KBM-7 (cell line): ENCODE results near the gene PNPLA3.

Experiments
- DNase-seq: peaks from one replicate; pipeline ENCODE4 v3.0.0-alpha.2; 2015
- in situ Hi-C: fragments of 300-500 bp; cut with MboI; formaldehyde crosslinking; loops from 2 replicates; pipeline ENCODE4 v1.14.3; 2020; ENCODE audit warnings: low sequenced_read_pairs, low pct_unique_long_range_greater_than_20kb, mixed read lengths

The PNPLA3 gene

DNA sequence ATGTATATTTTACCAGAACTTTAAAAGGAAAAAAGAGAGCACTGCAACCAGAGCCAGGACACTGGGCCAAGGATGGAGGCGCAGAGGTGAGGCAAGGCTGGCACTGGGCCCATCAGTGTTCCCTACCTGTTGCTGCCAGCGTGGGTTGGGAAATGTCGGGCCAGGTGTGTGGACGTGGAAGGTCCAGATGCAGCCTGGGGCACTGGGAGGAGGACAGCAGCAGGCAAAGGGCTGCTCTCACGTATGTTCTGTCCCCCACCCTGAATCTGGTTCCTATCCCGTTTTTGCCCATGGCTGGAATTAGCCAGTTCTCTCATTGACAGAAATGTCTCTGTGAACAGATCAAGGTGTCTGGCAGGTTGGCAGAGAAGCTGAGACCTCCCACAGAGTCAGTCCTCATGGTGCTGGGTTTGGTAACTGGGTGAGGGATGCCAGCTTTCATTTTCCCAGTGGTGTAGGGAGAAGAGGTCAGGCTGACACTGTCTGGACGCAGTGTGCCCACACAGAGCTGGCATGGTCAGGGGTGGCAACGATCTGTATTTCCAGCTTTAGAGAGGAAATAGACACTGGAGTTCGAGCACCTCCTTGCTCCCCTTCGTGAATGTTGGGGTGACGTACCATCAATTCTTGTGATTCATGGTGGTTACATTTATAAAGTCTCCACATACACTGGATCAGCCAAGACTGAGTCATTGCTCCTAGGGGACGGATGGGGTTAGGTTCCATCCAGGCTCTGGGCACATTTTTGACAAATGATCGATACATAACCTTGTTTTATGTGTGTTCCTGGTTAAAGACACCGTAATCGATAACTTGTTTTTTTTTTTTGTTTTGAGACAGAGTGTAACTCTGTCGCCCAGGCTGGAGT lies 4.3 kb upstream of the PNPLA3 start:
- in situ Hi-C loops = no loop called here
- no peak for DNase-seq

DNA sequence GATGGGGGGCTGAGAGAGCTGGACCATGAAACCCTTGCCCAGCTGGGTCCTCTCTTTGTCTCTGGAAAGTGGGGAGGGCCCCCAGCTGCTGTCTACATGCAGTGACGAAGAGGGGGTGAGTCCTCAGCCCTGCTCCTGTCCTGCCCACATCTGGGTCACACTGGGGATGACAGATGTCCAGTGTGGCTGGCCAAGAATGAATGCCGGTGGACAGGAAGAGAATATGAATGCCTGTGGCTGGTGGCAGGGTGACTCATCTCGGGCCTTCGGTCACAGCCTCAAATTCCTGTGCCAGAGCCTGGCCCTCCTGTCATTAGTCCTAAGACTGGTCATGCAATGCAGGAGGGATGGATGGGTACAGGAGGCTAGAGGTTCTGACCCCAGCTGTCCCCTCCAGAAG lies 2.2 kb upstream of the PNPLA3 start:
- in situ Hi-C loops = no loop called here
- no peak for DNase-seq

DNA sequence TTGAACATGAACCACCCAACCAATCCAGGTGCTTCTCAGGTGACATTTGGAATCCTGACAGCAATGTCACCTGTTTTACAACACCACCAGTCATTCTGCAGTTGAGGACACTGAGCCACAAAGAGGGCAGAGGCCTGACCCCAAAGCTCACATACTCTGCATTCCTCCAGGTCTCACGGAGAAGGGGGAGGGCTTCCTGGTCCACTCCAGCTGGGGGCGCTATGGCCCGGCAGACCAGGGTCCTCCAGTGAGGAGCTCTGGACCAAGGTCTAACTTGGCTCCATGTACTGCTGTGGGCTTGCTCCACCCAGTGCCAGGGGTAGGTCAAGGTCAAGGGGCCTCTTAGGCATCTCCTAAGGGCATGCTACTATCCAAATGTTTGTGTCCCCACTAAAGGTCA lies 1.5 kb upstream of the PNPLA3 start:
- no peak for DNase-seq
- in situ Hi-C loops = no loop called here

DNA sequence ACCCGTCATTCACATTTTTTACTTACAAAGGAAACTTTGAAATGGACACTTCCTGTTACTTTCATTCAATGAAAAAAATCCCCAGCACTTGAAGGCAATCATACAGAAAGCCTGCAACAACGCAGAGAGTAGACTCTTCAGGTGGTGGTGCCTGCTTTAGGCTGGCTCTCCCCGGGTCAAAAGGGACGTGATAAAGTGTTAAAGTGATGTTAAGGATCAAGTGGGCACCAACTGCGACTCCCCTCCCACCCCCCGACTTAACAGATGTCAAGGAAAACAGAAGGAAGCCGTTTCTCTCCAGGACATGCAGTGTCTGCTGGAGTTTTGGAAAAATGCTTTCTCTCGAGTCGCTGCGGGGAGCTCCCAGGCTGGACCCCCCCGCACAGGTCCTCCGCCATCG lies 414 bp upstream of the PNPLA3 start:
- in situ Hi-C loops = no loop called here
- DNase-seq = peak; percentile 55

DNA sequence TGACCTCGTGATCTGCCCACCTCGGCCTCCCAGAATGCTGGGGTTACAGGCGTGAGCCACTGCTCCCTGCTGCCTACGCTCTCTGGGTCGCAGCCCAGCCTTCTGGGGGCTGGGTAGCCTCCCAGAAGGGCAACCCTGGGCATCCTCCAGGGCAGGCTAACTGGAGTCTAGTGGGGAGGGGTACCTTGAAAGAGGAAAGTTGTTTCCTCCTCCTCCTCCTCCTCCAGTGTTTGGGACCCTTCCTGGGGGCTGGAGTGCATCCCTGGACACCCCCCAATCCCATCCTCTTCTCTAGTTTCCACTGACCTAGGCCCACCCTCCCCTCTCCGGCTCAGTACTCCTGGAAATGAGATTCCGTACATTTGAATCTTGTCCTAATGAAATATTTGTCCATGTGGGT lies 1.3 kb downstream of the PNPLA3 start:
- DNase-seq = no peak
- in situ Hi-C loops = no loop called here

DNA sequence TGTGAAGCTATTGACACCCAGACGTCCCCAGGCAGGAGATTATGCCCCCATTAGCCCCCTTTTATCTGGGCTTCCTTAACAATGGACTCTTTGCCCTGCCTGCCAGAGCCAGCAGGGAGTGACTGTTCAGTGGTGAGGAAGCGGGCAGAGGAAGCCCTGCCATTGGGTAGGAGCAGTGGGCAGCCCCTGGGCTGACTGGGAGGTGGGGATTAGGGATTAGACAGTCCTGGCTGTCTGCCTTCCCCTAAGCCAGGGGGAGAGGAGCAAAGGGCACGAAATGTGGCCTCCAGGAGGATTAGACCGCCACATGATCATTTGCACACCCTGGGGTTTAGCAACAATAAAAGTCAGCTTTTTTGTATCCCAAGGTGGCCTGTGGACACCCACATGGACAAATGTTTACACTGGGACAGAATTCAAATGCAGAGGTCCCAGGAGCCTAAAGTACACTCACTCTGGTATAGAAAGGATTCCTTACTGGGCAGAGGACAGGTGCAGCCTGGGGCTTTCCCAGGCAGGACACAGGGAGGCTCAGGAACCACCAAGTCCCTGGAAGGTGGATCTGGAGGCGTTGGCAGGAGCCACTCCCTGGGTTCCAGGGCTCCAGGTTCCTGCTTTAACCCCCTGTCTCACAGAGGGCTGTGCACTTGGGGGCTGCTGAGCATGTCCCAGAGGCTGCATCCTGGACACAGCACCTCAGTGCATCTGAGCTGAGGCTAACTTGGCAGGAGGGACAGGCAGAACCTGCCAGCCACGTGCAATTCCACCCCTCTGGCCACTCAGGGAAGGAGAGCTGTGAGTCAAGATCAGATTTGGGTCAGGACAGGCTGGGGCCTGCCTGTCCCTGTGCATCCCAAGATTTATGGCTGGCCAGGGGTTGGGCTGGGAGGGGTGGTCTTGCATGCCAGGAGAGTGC lies 2.1 kb downstream of the PNPLA3 start:
- in situ Hi-C loops = no loop called here
- DNase-seq = no peak

DNA sequence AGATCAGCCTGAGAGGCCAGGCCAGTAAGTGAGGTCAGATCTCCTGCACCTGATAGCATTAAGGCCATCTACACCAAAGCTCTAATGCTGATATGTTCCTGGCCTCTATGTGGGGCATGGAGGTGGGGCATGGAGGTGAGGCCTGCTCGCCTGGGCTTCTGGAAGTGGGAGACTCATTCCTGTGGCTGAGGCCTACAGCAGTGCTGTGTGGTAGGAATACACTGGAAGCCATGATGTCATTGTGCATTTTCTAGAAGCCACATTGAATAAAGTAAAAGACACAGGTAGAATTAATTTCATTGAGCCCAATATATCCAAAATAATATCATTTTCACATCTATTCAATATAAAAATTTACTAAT lies 2.7 kb downstream of the PNPLA3 start:
- in situ Hi-C loops = no loop called here
- no peak for DNase-seq

DNA sequence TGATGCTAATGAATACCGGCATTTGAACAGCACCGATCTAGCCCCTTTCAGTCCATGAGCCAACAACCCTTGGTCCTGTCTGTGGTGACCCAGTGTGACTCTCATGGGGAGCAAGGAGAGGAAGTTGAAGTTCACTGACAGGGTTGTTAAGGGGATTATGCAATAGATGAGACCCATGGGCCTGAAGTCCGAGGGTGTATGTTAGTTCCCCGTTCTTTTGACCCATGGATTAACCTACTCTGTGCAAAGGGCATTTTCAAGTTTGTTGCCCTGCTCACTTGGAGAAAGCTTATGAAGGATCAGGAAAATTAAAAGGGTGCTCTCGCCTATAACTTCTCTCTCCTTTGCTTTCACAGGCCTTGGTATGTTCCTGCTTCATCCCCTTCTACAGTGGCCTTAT lies 4.9 kb downstream of the PNPLA3 start:
- in situ Hi-C loops = no loop called here
- DNase-seq = peak; percentile 21

DNA sequence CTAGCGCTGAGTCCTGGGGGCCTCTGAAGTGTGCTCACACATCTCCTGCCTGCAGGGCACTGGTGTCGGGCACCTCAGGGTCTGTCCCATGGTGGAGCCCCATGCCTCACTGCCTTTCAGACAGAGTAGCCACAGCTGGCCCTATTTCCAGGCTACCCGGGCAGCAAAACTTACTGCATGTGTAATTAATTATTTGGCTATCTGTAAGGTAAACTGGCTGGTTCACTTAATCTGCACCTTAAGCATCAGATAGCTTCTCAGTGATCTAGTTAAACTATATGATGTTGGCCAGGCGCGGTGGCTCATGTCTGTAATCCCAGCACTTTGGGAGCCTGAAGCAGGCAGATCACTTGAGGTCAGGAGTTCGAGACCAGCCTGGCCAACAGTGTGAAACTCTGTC lies 5.3 kb downstream of the PNPLA3 start:
- in situ Hi-C loops = no loop called here
- DNase-seq = no peak

DNA sequence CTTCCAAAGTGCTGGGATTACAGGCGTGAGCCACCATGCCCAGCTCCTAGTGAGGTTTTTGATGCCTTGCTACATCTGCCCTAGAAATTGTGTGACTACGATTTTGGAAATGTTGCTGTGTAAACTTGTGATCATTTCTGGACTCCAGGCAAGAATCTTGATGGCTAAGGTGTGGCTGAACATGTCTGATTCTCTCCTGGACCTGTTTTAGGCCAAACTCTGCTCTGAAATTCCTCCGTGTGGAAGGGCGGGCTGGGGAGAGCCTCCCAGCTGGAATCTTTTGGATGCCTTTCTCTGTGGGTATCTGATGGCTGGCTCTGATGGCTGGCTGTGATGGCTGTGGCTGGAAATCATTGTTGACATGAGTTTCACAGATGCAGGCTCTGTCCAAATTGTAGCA lies 8.2 kb downstream of the PNPLA3 start:
- in situ Hi-C loops = no loop called here
- no peak for DNase-seq

DNA sequence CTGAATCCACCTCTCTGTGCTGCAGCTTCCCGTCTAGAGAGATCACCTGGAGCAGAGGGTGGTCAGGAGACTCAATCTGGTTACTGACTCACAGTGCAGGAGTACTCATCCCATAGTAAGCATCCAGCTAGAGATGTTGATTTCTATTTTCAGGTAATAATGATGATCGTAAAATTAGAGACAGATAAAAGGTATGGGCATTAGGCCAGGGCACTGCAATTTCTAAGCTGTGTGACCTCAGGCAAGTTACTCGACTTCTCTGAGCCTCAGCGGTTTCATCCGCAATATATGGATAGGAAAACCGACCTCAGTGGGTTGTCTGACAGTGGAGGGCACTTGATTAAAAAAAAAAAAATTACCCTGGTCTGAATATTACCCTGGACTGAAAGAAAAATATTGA lies 17.8 kb downstream of the PNPLA3 start:
- in situ Hi-C loops = no loop called here
- no peak for DNase-seq

DNA sequence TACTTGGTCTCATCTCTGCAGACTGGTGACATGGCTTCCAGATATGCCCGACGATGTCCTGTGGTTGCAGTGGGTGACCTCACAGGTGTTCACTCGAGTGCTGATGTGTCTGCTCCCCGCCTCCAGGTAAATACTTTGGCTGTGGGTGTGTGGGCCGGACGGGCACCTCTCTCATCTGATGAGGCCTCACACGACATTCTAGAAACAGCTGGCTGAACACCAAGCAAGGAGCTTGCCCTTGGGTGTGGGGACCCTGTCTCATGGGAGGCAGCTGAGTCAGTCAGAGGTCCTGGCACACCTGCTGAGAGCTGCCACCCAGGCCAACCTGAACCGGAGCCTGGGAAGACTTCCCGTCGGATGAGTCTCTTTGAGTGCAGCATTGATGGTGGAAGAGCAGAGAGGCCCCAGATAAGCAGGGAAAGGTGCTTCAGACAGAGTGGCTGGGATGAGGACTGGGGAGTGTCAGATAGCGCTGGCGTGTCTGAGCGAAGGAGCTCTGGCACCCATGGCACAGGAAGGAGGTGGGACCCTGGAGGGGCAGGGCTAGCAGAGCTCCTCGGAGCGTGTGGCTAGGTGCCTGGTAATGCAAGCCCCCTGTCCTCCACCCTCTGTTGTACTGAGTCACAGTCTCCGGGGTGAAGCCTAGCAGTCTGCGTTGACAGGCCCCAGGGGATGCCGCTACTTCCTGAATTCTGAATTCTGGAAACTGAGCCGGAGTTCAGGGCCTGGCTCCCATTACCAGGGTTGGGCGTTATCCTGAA lies 21.2 kb downstream of the PNPLA3 start:
- DNase-seq = no peak
- in situ Hi-C loops = no loop called here

DNA sequence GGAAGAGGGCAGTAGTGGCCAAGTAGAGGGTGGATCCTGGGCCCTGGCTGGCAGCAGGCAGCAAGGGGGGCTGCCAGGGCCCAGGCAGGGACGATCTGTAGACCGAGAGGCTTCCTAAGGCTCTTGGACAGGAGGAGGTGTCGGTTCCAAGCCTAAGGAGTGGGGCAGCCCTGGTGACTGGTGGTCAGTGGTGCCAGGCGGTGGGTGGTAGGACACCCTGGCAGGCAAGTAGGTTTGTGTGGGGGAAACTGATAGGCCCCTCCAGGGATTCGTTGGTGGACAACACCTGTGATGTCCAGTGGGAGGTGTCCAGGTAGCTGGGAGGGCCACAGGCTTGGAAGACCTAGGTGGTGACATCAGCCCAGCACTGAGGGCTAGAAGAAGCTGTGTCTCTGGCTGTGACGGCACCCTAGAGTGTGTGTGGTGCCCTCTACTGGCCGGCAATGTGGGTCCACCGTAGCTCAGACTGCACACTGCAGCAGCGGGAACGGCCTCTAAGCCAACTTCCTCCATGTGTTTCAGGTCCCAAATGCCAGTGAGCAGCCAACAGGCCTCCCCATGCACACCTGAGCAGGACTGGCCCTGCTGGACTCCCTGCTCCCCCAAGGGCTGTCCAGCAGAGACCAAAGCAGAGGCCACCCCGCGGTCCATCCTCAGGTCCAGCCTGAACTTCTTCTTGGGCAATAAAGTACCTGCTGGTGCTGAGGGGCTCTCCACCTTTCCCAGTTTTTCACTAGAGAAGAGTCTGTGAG lies 22.2 kb downstream of the PNPLA3 start:
- DNase-seq = peak; percentile 87
- in situ Hi-C loops = no loop called here

DNA sequence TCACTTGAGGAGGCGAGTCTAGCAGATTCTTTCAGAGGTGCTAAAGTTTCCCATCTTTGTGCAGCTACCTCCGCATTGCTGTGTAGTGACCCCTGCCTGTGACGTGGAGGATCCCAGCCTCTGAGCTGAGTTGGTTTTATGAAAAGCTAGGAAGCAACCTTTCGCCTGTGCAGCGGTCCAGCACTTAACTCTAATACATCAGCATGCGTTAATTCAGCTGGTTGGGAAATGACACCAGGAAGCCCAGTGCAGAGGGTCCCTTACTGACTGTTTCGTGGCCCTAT lies 22.7 kb downstream of the PNPLA3 start:
- in situ Hi-C loops = no loop called here
- DNase-seq = no peak

DNA sequence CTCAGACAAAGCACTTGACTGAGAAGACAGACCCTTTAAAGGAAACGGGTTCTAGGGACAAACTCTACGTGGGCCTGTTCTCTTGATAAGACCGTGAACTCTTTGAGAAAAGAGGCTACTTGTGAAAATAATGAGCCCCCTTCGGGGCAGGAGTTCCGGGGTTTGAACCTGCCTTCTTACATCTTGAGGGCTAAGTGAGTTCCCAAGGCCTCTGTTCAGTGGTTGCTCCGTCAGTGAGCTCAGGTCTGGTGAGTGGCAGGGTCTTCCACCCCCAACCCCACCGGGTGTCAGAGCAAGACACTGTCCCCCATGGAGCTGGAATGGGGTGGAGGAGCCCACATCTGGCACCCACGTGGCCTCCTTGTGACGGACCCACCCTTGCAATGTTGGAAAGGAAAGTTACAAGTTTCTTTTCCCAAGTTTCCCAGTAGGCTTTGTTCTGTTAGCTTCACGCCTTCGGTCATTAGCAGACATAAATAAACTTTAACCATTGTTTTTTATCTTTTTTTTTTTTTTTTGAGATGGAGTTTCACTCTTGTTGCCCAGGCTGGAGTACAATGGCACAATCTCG lies 25.3 kb downstream of the PNPLA3 start:
- DNase-seq = no peak
- in situ Hi-C loops = no loop called here

DNA sequence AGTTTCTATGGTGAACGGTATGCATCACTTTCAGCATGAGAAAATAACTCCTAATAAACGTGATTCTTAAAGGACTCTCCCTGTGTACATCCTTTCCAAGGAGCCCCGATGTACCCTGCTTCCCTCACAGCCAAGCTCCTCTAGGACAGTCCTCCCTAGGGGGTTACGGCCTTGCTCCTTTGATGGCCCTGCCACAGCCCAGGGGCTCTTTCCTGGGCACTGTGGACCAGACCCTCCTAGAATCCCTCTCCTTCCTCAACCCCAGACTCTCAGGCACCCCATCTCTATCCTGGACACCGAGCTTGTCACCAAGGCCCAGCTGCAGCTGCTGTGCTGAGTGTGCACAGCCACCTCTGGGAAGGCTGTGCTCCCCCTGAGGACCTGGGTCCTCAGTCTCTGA lies 27.8 kb downstream of the PNPLA3 start:
- no peak for DNase-seq
- in situ Hi-C loops = no loop called here

DNA sequence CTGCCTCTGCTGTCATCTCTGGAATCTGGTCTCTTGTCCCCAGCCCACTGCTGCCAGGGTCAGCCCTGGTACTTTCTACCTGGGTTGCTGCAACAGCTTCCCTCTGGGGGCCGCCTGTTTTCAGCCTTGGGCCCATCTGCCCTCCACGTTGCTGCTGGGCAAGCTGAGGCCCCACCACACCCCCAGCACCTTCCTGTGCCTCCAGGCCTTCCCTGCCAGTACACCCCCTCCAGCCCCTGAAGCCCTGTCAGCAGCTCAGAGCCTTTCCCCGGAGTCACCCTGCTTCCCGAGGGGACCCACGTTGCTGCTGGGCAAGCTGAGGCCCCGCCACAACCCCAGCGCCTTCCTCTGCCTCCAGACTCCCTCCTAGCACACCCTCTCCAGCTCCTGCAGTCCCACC lies 28.4 kb downstream of the PNPLA3 start:
- in situ Hi-C loops = no loop called here
- no peak for DNase-seq

DNA sequence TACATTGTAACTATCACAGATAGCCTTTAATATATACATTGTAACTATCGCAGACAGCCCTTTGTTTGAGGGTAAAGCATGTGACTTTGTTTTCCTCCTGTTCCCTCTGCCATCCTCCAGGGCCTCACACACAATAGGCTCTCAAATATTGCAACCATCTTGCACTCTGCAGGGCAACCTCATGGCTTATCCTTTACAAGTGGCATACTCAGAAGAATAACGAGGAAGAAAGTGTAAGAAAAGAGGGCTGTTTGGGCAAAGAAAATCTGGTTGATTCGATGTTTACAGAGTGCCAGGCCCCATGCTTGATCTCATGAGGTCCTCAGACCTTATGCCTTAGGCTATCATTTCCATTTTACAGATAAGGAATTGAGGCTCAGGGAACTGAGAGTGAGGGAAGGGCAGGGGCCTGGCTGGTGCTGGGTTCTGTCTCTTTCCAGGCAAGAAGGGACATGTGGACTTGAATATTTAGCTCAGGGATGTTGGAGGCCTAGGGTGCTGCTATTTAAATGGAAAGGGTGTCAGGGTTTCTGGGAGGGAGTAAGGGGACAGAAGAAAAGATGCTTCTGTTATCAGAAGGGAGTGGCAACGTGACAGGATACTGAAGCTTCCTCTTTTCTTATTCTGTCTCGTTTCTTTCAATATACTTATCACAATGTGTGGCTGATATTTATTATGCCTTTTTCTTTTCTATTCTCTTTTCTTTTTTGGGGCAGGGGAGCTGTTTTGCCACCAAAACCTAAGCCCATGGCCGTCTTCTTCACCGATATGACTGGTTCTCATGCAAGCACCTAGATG lies 30.6 kb downstream of the PNPLA3 start:
- in situ Hi-C loops = no loop called here
- peak; percentile 41 for DNase-seq
